HEK293 (cell line): ENCODE measurements around the gene ATG12.

Experiments used
- GLIS1 ChIP-seq: fragments of 450-650 bp; formaldehyde crosslinking; IDR thresholded peaks from 2 replicates; pipeline ENCODE4 v1.5.1; 2016; ENCODE audit warnings: missing biosample characterization, missing genetic modification characterization
- KLF8 ChIP-seq: fragments of 450-650 bp; formaldehyde crosslinking; IDR thresholded peaks from 2 replicates; pipeline ENCODE4 v1.5.1; 2016; ENCODE audit warnings: missing biosample characterization, missing genetic modification characterization
- MEIS1 ChIP-seq: sonication (generic); formaldehyde crosslinking; IDR thresholded peaks from 2 replicates; pipeline ENCODE4 v1.8.1; 2022; ENCODE audit warnings: missing genetic modification reagents, mild to moderate bottlenecking, borderline replicate concordance
- MYNN ChIP-seq: fragments of 450-650 bp; formaldehyde crosslinking; IDR thresholded peaks from 2 replicates; pipeline ENCODE4 v1.5.1; 2016; ENCODE audit warnings: missing biosample characterization, missing genetic modification characterization, borderline replicate concordance
- OSR2 ChIP-seq: fragments of 450-650 bp; formaldehyde crosslinking; IDR thresholded peaks from 2 replicates; pipeline ENCODE4 v1.5.1; 2016; ENCODE audit warnings: missing biosample characterization, missing genetic modification characterization
- PRDM1 ChIP-seq: fragments of 450-650 bp; formaldehyde crosslinking; IDR thresholded peaks from 2 replicates; pipeline ENCODE4; 2016; ENCODE audit warnings: missing biosample characterization, missing genetic modification characterization
- REST ChIP-seq: fragments of 450-650 bp; formaldehyde crosslinking; IDR thresholded peaks from 2 replicates; pipeline ENCODE4 v1.5.1; 2016; ENCODE audit warnings: missing biosample characterization, missing genetic modification characterization
- SP2 ChIP-seq: fragments of 450-650 bp; formaldehyde crosslinking; IDR thresholded peaks from 2 replicates; pipeline ENCODE4 v1.5.1; 2016; ENCODE audit warnings: missing biosample characterization, missing genetic modification characterization
- ZBTB49 ChIP-seq: fragments of 450-650 bp; formaldehyde crosslinking; IDR thresholded peaks from 2 replicates; pipeline ENCODE4 v1.5.1; 2016; ENCODE audit warnings: missing biosample characterization, missing genetic modification characterization, low read depth
- ZNF10 ChIP-seq: fragments of 450-650 bp; formaldehyde crosslinking; IDR thresholded peaks from 2 replicates; pipeline ENCODE4 v1.5.1; 2017; ENCODE audit warnings: missing biosample characterization, missing genetic modification characterization
- ZNF114 ChIP-seq: fragments of 450-650 bp; formaldehyde crosslinking; IDR thresholded peaks from 2 replicates; pipeline ENCODE4 v1.5.0; 2017; ENCODE audit warnings: missing biosample characterization, missing genetic modification characterization
- ZNF121 ChIP-seq: fragments of 450-650 bp; formaldehyde crosslinking; IDR thresholded peaks from 2 replicates; pipeline ENCODE4 v1.5.1; 2016; ENCODE audit warnings: missing biosample characterization, missing genetic modification characterization
- ZNF140 ChIP-seq: fragments of 450-650 bp; formaldehyde crosslinking; IDR thresholded peaks from 2 replicates; pipeline ENCODE4 v1.5.1; 2016; ENCODE audit warnings: missing biosample characterization, missing genetic modification characterization
- ZNF157 ChIP-seq: fragments of 450-650 bp; formaldehyde crosslinking; IDR thresholded peaks from 2 replicates; pipeline ENCODE4 v1.5.1; 2016; ENCODE audit warnings: missing biosample characterization, missing genetic modification characterization
- ZNF239 ChIP-seq: fragments of 450-650 bp; formaldehyde crosslinking; IDR thresholded peaks from 2 replicates; pipeline ENCODE4 v1.5.1; 2016; ENCODE audit warnings: missing biosample characterization, missing genetic modification characterization
- ZNF24 ChIP-seq: fragments of 450-650 bp; formaldehyde crosslinking; IDR thresholded peaks from 2 replicates; pipeline ENCODE4 v1.5.1; 2016; ENCODE audit warnings: missing biosample characterization, missing genetic modification characterization
- ZNF354C ChIP-seq: fragments of 450-650 bp; formaldehyde crosslinking; IDR thresholded peaks from 2 replicates; pipeline ENCODE4 v1.5.1; 2016; ENCODE audit warnings: missing biosample characterization, missing genetic modification characterization, low read depth, borderline replicate concordance
- ZNF37A ChIP-seq: fragments of 450-650 bp; IDR thresholded peaks from 2 replicates; pipeline ENCODE4 v1.5.1; 2018; ENCODE audit warnings: missing biosample characterization, missing genetic modification characterization
- ZNF513 ChIP-seq: fragments of 450-650 bp; IDR thresholded peaks from 2 replicates; pipeline ENCODE4 v1.5.1; 2018; ENCODE audit warnings: missing biosample characterization, missing genetic modification characterization
- ZNF529 ChIP-seq: fragments of 450-650 bp; formaldehyde crosslinking; IDR thresholded peaks from 2 replicates; pipeline ENCODE4 v1.5.1; 2017; ENCODE audit warnings: missing genetic modification characterization, missing biosample characterization; ENCODE audit not compliant: insufficient replicate concordance
- ZNF544 ChIP-seq: fragments of 450-650 bp; formaldehyde crosslinking; IDR thresholded peaks from 2 replicates; pipeline ENCODE4 v1.5.0; 2017; ENCODE audit warnings: missing biosample characterization, missing genetic modification characterization
- ZNF549 ChIP-seq: fragments of 450-650 bp; IDR thresholded peaks from 2 replicates; pipeline ENCODE4 v1.5.1; 2018; ENCODE audit warnings: missing biosample characterization, missing genetic modification characterization, mild to moderate bottlenecking, inconsistent platforms, moderate library complexity
- ZNF558 ChIP-seq: fragments of 450-650 bp; formaldehyde crosslinking; IDR thresholded peaks from 2 replicates; pipeline ENCODE4 v1.5.1; 2016; ENCODE audit warnings: missing biosample characterization, missing genetic modification characterization
- ZNF596 ChIP-seq: fragments of 450-650 bp; IDR thresholded peaks from 2 replicates; pipeline ENCODE4 v1.5.0; 2018; ENCODE audit warnings: missing biosample characterization, mild to moderate bottlenecking, missing genetic modification characterization, moderate library complexity
- ZSCAN16 ChIP-seq: fragments of 450-650 bp; formaldehyde crosslinking; IDR thresholded peaks from 2 replicates; pipeline ENCODE4 v1.5.1; 2016; ENCODE audit warnings: missing biosample characterization, missing genetic modification characterization
- ZSCAN30 ChIP-seq: fragments of 450-650 bp; IDR thresholded peaks from 2 replicates; pipeline ENCODE4 v1.5.1; 2018; ENCODE audit warnings: missing biosample characterization, mild to moderate bottlenecking, missing genetic modification characterization, moderate library complexity
- TF ChIP-seq, protein P1 (sequence below): fragments of 450-650 bp; formaldehyde crosslinking; IDR thresholded peaks from 2 replicates; pipeline ENCODE4 v1.5.1; 2016; ENCODE audit warnings: missing biosample characterization, missing genetic modification characterization
- TF ChIP-seq, protein P2 (sequence below): fragments of 450-650 bp; formaldehyde crosslinking; IDR thresholded peaks from 2 replicates; pipeline ENCODE4 v1.5.1; 2016; ENCODE audit warnings: missing biosample characterization, missing genetic modification characterization
- TF ChIP-seq, protein P3 (sequence below): fragments of 450-650 bp; formaldehyde crosslinking; IDR thresholded peaks from 2 replicates; pipeline ENCODE4 v1.5.1; 2016; ENCODE audit warnings: missing biosample characterization, missing genetic modification characterization

The ATG12 gene

GRCh38 chr5:115842952-115843351, 1.6 kb upstream of the ATG12 start (continued):
- no peak for TF ChIP-seq ZNF596
- TF ChIP-seq ZSCAN16 (tag by site-specific recombination), result no peak
- peak; percentile 53; the same call in 1 of the 2 replicates for TF ChIP-seq GLIS1 (tag by site-specific recombination)
- TF ChIP-seq ZNF37A, result no peak
- no peak for TF ChIP-seq ZNF157
- no peak for TF ChIP-seq ZNF558 (tag by site-specific recombination)
- no peak for TF ChIP-seq REST (tag by site-specific recombination)
- TF ChIP-seq KLF8, result no peak
- no peak for TF ChIP-seq ZBTB49 (tag by site-specific recombination)
- no peak for TF ChIP-seq ZNF549 (tag by site-specific recombination)
- TF ChIP-seq ZNF239 (tag by site-specific recombination), result no peak
- TF ChIP-seq, protein P1, sequence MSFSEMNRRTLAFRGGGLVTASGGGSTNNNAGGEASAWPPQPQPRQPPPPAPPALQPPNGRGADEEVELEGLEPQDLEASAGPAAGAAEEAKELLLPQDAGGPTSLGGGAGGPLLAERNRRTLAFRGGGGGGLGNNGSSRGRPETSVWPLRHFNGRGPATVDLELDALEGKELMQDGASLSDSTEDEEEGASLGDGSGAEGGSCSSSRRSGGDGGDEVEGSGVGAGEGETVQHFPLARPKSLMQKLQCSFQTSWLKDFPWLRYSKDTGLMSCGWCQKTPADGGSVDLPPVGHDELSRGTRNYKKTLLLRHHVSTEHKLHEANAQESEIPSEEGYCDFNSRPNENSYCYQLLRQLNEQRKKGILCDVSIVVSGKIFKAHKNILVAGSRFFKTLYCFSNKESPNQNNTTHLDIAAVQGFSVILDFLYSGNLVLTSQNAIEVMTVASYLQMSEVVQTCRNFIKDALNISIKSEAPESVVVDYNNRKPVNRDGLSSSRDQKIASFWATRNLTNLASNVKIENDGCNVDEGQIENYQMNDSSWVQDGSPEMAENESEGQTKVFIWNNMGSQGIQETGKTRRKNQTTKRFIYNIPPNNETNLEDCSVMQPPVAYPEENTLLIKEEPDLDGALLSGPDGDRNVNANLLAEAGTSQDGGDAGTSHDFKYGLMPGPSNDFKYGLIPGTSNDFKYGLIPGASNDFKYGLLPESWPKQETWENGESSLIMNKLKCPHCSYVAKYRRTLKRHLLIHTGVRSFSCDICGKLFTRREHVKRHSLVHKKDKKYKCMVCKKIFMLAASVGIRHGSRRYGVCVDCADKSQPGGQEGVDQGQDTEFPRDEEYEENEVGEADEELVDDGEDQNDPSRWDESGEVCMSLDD (tag by site-specific recombination), result no peak
- TF ChIP-seq ZNF24 (tag by site-specific recombination), result no peak
- TF ChIP-seq MEIS1, result no peak
- no peak for TF ChIP-seq ZNF513
- TF ChIP-seq ZNF114 (tag by site-specific recombination), result no peak
- no peak for TF ChIP-seq ZSCAN30 (tag by site-specific recombination)
- TF ChIP-seq, protein P2, sequence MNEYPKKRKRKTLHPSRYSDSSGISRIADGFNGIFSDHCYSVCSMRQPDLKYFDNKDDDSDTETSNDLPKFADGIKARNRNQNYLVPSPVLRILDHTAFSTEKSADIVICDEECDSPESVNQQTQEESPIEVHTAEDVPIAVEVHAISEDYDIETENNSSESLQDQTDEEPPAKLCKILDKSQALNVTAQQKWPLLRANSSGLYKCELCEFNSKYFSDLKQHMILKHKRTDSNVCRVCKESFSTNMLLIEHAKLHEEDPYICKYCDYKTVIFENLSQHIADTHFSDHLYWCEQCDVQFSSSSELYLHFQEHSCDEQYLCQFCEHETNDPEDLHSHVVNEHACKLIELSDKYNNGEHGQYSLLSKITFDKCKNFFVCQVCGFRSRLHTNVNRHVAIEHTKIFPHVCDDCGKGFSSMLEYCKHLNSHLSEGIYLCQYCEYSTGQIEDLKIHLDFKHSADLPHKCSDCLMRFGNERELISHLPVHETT, result no peak
- peak; percentile 86 for TF ChIP-seq OSR2 (tag by site-specific recombination)
- no peak for TF ChIP-seq SP2 (tag by site-specific recombination)
- TF ChIP-seq ZNF140 (tag by site-specific recombination), result no peak
- no peak for TF ChIP-seq ZNF10 (tag by site-specific recombination)
- TF ChIP-seq PRDM1, result no peak
- TF ChIP-seq MYNN (tag by site-specific recombination), result no peak
- TF ChIP-seq, protein P3, sequence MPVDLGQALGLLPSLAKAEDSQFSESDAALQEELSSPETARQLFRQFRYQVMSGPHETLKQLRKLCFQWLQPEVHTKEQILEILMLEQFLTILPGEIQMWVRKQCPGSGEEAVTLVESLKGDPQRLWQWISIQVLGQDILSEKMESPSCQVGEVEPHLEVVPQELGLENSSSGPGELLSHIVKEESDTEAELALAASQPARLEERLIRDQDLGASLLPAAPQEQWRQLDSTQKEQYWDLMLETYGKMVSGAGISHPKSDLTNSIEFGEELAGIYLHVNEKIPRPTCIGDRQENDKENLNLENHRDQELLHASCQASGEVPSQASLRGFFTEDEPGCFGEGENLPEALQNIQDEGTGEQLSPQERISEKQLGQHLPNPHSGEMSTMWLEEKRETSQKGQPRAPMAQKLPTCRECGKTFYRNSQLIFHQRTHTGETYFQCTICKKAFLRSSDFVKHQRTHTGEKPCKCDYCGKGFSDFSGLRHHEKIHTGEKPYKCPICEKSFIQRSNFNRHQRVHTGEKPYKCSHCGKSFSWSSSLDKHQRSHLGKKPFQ (tag by site-specific recombination), result peak; percentile 47; the same call in 1 of the 2 replicates
- TF ChIP-seq ZNF354C, result no peak
- no peak for TF ChIP-seq ZNF529 (tag by site-specific recombination)
- no peak for TF ChIP-seq ZNF121 (tag by site-specific recombination)
- TF ChIP-seq ZNF544 (tag by site-specific recombination), result no peak
